Measurements from ENCODE around the gene BORCS6.

The BORCS6 gene

DNA sequence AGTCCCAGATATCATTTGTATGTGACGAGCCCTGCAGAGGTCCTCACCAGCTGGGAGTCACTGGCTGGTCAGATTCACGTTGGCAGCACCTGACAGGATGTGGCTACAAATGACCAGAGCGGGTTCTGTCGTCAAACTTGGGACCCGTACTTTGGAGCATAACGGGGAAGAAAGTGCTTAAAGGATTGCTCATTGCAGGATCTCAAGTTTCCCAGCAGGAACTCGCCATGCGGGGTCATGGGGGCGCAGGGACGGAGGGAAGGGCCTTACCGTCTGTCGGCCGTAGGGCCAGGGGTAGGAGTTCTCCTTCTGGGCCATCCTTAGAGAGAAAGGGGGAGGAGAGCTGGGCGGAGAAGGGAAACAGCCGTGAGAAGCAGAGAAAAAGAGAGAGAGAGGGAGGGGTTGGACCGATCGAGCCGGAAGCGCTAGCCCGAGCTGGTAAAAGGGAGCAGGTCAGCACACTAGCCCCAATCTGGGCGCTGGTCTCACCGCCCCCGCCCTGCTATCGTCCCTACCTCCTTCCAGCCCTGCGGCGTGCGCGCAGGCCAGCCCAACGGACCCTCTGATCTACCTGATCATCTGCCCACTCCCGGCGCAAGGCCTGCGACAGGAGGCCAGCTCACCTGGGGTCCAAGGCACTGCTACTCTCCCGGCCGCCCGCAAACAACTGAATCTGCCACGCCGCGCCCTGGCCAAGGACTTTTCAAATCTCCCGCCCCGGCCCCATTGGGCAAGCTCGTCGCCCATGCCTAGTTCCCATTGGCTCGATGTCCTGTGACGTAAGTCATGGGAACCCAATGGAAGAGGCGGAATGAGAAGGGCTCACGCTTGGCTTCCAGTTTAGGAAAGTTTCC, 20.2 kb upstream of the BORCS6 start, which contains the start of gene AURKB:
Gene AURKB, minus strand, starts transcription at position 669 of the 854 bp plus-strand sequence. Its CDS starts 351 bp downstream, at position 318.
- TF ChIP-seq, protein P1, sequence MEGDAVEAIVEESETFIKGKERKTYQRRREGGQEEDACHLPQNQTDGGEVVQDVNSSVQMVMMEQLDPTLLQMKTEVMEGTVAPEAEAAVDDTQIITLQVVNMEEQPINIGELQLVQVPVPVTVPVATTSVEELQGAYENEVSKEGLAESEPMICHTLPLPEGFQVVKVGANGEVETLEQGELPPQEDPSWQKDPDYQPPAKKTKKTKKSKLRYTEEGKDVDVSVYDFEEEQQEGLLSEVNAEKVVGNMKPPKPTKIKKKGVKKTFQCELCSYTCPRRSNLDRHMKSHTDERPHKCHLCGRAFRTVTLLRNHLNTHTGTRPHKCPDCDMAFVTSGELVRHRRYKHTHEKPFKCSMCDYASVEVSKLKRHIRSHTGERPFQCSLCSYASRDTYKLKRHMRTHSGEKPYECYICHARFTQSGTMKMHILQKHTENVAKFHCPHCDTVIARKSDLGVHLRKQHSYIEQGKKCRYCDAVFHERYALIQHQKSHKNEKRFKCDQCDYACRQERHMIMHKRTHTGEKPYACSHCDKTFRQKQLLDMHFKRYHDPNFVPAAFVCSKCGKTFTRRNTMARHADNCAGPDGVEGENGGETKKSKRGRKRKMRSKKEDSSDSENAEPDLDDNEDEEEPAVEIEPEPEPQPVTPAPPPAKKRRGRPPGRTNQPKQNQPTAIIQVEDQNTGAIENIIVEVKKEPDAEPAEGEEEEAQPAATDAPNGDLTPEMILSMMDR (conservative IDR thresholded peaks at IDR 0.05; ENCODE audit: low read depth, low read length) = no peak
- DNase-seq (ENCODE audit: low read depth) = peak; percentile 98
- peak within 1 kb of the TSS; percentile 75 for H3K4me3 ChIP-seq (ENCODE audit: low read depth, low read length)

DNA sequence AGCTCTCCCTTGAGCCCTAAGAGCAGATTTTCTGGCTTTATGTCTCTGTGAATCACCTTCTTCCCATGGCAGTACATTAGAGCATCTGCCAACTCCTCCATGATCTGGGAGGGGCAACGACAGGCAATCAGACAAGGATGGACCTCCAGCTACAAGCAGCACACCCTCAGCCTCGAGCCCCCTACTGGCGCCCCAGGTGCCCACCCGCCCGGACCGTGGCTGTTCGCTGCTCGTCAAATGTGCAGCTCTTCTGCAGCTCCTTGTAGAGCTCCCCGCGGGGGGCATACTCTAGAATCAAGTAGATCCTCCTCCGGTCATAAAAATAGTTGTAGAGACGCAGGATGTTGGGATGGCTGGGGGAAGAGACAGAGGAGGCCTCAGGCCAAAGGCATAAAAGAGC, 16.6 kb upstream of the BORCS6 start:
- no peak for DNase-seq (ENCODE audit: low read depth)
- no peak overlapping the region for H3K4me3 ChIP-seq (ENCODE audit: low read depth, low read length)
- TF ChIP-seq, protein P1 (conservative IDR thresholded peaks at IDR 0.05; ENCODE audit: low read depth, low read length) = no peak

DNA sequence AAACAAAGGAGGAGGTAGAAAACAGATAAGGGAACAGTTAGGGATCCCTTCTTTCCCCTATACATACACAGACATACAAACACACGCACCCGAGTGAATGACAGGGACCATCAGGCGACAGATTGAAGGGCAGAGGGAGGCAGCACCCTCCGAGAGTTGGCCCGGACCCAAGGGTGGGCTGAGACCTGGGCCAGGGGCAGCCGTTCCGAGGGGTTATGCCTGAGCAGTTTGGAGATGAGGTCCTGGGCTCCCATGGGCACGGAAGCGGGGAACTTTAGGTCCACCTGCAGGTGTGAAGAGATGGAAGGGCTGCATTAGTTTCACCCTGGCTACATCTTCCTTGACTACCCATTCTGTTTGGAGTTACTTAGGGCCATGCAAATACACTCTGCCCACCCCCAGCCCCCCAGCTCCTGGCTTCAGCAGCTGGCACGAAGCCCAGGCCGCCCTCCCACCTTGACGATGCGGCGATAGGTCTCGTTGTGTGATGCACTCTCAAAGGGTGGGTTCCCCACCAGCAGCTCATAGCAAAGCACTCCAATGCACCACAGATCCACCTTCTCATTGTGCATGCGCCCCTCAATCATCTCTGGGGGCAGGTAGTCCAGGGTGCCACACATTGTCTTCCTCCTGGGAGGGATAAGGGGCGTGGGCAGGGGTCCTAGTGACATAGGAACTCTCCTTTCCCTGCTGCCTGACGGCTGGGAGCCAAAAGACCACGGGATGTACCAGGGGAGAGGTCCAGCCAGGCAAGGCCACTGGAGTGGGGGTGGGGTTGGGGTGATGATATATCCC, 15.0 kb upstream of the BORCS6 start:
- no peak for DNase-seq (ENCODE audit: low read depth)
- no peak overlapping the region for H3K4me3 ChIP-seq (ENCODE audit: low read depth, low read length)
- TF ChIP-seq, protein P1 (conservative IDR thresholded peaks at IDR 0.05; ENCODE audit: low read depth, low read length) = no peak

DNA sequence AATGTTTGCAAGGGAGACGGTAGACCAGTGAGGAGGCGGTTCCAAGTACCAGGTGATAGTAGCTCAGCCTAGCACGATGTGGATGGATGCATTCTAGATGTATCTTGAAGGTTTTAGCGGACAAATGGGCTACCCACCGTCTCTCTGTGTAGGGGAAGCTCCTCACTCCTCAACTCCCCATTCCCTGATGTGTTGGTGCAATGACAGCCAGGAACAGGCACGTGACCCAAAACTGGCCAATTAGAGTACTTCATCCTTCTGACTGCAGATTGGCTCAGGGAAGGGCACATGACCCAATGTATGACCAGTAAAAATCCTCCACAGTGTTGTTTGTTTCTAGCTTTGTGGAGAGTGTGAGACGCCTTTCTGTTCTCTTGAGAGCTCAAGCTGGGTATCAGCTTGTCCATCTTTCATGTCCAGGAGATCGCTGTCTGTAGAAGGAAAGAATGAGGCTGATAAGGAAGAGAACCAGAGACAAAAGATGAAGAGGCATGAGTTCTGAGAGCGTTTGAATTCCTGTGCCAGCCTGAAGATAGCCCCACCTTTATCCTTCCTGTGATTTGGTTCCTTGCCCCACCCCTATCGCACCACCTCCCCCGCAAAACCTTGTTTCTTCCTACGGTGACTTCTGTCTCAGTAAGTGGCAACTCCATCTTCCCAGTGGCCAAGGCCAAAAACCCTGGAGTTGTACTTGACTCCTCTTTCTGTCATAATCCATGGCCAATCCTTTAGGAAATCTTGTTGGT, 2.3 kb upstream of the BORCS6 start:
- peak; percentile 97 for DNase-seq (ENCODE audit: low read depth)
- TF ChIP-seq, protein P1 (conservative IDR thresholded peaks at IDR 0.05; ENCODE audit: low read depth, low read length) = no peak
- peak overlapping the region; percentile 48 for H3K4me3 ChIP-seq (ENCODE audit: low read depth, low read length)

DNA sequence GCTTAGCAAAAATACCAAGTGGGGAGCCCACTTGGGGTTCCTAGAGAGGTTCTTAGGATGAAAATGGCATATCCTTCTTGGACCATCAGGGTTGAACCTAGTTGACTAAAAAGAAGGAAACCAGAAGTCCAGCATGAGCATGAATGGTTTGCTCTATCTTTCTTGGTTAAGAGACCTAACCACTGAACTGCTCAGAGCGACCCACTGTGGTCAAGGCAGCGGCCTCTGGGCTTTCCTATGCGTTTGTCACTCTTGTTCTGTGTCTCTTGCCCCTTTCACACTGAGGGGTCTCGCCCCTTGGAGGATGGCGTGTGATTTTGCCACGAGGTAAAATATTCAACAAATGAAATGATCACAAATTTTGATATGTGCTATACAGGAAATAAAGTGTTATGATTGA, 526 bp upstream of the BORCS6 start:
- TF ChIP-seq, protein P1 (conservative IDR thresholded peaks at IDR 0.05; ENCODE audit: low read depth, low read length) = no peak
- DNase-seq (ENCODE audit: low read depth) = no peak
- H3K4me3 ChIP-seq (ENCODE audit: low read depth, low read length) = peak overlapping the region; percentile 40

DNA sequence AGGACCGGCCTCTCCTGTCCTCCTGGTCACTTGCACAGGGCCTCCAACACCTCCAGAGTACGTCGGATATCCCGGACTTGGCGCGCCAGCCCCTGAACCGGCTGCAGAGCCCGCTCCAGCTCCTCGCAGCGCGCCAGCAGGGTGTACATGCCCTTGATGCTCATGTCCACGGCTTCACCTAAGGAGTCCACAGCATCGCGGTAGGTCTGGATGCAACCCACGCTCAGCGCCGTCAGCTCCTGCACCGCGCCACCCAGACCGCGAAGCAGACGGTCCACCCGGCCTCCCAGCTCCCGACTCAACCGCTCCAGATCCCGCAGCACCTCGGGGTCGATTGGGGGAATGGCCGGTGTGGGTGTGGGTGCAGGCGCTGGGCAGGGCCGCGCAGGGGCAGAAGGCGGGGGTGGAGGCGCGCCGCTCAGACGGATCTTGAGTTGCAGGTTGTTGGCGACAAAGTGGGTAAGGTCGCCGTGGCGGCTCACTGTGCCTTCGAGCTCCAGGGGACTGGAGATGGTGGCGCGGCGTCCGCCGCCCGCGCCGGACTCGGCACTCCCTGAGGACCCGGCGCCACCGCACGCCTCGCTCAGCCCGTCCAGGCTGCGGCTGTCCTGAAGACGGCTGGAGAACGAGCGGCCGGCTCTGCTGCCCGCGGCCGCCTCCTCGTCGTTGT, 804 bp downstream of the BORCS6 start:
- peak overlapping the region; percentile 85 for H3K4me3 ChIP-seq (ENCODE audit: low read depth, low read length)
- TF ChIP-seq, protein P1 (conservative IDR thresholded peaks at IDR 0.05; ENCODE audit: low read depth, low read length) = no peak
- peak; percentile 42 for DNase-seq (ENCODE audit: low read depth)

Data from choroid plexus epithelial cell (primary cell).